ENCODE measurements around the gene EIF3F.

EIF3F gene, protein sequence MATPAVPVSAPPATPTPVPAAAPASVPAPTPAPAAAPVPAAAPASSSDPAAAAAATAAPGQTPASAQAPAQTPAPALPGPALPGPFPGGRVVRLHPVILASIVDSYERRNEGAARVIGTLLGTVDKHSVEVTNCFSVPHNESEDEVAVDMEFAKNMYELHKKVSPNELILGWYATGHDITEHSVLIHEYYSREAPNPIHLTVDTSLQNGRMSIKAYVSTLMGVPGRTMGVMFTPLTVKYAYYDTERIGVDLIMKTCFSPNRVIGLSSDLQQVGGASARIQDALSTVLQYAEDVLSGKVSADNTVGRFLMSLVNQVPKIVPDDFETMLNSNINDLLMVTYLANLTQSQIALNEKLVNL

DNA sequence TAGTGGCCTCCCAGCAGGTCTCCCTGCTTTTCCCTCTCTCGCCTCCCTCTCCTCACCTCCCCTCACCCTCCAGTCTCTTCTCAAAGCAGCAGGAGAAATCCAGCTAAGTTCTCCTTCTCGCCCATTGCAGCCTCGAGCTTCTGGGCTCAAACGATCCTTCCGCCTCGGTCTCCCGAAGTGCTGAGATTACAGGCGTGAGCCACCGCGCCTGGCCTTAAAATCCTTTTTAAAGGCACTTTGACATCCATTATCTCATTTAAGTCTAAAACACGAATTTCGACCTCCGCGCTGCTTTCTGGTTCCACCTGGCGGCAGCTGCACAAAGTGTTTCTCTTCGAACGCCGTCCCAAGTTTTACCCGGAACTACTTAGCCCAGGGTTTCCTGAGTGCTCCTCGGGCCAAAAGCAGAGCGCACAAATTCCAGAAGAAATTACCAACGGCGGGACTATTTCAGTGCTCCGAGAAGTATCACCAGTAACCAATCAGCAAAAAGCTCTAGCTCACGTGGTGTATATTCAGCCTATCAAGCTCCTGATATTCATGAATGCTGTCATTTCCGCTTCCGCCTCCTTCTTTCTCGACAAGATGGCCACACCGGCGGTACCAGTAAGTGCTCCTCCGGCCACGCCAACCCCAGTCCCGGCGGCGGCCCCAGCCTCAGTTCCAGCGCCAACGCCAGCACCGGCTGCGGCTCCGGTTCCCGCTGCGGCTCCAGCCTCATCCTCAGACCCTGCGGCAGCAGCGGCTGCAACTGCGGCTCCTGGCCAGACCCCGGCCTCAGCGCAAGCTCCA lies at the start of gene EIF3F:
Gene EIF3F (plus strand): TSS at position 570 of the 792 bp plus-strand sequence. CDS start 16 bp downstream, at position 586.
- peak; percentile 78 to 82 for DNase-seq (ENCODE audit: low read depth in 2 of 2)

DNA sequence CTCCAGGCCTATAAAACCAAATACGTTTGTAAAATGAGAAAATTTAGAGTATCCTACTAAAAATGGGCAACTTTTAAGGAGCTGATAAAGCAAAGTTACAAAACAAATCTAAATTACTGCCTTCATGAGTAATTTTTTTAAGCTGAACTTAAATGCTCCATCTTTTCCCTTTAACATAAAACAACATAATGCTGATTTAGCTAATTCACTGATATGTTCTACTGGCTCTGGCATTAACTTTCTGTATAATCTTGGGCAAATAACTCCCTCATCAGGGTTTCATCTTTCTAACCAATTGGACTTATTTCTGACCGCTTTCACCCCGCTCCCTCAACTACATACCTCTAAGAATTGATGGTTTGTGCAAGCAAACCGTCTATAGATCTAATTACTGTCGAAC lies 46.0 kb upstream of the EIF3F start:
- DNase-seq (ENCODE audit: low read depth in 2 of 2): no peak

DNA sequence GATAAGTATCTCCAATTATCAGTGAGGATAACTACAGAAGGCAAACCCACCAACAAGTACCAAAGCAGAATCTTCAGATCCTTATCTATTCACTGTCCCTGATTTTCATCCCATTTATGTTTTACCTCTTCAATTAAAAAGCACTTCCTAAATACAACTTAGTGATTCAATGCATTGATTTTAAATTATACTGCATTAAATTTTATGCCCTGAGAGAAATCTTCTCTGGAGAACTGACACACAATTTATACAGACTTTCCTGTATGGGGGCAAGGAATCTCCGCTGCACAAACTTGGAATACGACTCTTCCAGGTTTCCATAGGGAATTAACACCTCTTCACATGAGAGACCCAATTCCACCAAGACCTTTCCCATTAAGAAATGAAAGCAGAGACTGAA lies 45.5 kb upstream of the EIF3F start, which contains the start of gene OR10A3:
Gene OR10A3 (minus strand): TSS at position 101 of the 400 bp plus-strand sequence. CDS start 2,188 bp downstream, outside the sequence.
- DNase-seq (ENCODE audit: low read depth in 2 of 2): no peak

DNA sequence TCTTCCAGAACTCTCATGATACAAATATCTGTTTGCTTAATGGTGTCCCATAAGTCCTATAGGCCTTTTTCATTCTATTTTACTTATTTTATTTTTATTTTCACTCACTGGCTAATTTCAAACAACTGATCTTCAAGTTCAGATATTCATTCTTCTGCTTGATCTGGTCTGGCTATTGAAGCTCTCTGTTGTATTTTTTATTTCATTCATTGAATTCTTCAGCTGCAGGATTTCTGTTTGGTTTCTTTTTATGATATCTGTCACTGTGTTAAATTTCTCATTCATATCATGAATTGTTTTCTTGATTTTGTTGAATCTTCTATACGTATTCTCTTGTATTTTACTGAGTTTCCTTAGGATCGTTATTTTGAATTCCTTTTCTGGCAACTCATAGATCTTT lies 43.0 kb upstream of the EIF3F start:
- no peak for DNase-seq (ENCODE audit: low read depth in 2 of 2)

DNA sequence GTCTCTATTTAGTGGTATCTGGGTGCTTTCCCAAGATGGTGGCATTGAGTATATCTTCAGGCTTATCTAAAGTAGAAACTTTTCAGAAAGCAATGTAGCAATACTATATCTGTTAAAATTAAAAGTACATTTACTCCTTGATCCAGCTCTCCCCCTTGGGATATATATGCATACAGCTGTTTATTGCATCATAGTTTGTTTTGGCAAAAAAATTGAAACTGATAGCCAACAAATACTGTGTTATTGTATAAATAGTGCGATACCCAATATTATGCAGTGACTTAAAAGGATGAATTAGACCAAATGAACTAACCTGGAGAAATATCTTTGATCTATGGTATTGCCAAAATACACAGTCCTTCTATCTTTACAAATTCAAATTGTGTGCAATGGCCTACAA lies 37.2 kb upstream of the EIF3F start:
- no peak for DNase-seq (ENCODE audit: low read depth in 2 of 2)

DNA sequence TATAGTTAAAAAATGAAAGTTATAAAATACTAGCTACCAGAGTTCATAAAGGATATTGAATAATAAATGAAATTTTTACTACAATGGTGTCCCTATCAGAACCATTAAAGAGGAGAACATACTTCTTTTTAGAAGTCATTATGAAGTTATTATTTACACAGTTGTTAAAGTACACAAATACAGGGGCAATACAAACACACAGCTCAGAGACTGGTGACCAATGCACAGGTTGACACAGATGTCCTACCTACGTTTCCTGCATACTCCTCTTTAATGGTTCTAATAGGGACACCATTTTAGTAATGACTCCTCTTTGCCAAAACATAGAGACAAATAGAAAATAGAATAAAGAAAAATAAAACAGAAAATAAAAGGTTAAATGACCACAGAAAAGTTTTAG lies 31.9 kb upstream of the EIF3F start:
- no peak for DNase-seq (ENCODE audit: low read depth in 2 of 2)

DNA sequence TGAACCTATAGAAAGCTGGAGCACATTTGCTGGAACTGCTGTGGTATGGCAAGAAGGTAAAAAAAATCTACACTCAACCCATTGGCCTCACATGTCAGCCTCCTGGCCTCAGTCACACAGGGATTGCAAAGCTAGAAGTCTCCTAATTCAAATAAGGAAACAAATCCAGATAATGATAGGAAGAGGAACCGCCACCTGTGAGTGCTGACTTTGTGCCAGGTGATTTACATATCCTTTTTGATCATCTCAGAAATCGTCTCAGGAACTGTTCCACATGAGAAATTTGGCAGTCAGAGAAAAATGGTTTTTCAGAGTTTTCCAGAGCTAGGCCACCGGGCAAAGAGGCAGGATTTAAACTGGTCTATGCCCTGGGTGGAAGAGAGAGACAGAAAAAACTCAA lies 22.9 kb upstream of the EIF3F start:
- no peak for DNase-seq (ENCODE audit: low read depth in 2 of 2)

DNA sequence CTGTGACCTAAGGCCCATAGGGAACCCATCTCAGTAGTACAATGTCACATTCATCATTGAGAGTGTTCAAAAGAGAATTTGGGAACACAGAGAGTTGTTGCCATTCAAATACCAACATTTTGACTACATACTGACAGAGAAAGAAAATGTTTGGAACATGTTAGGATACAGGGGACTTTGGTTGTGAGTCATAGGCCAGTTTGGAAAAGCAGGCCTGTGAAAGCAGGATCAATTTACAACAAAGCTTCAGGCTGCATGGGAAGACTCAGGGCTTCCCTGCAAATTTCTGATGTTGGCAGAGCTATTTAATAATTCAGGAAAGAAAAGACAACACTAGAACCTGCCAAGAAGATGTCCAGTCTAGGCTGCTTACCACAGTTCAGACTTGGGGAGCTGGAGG lies 22.3 kb upstream of the EIF3F start:
- DNase-seq (ENCODE audit: low read depth in 2 of 2): no peak

DNA sequence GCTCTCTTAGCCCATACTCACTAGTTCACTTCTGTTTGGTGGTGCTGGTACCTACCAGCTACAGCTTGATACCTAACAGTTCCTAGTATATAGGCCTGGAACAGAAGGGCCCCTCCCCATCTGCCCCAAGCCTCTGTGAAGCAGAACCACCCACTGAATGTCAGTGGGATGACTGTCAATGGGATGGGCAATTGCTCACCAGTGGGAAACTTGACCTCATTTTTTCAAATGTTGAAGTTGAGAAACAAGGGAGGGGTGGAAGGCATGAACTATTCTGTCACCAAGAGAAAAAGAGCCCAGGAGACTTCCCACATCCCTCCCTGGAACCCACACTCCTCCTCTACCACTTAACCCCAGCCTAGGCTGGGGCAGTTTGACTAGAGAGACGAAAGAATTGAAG lies 21.8 kb upstream of the EIF3F start, which contains the start of gene NLRP10:
Gene NLRP10 (minus strand): TSS at position 62 of the 400 bp plus-strand sequence. CDS start 1,952 bp downstream, outside the sequence.
- DNase-seq (ENCODE audit: low read depth in 2 of 2): no peak

DNA sequence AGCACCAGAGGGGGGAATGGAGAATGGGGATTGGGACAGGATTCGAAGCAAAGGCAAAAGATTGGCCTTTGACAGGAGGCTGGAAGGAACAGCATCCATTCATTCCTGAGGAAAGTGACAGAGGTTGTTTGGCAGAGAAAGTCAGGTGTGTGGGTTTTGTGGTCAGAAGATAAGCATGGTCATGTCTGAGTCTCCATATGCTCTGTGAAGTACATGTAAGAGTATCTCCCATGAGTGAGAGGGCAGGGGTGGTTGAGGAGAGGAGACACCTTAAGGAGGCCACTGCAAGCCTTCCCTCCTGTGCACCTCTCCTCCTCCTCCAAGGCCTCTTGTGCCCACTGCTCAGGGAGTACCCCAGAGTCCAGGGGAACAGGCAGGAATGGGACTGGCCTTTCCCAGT lies 20.0 kb upstream of the EIF3F start:
- no peak for DNase-seq (ENCODE audit: low read depth in 2 of 2)

DNA sequence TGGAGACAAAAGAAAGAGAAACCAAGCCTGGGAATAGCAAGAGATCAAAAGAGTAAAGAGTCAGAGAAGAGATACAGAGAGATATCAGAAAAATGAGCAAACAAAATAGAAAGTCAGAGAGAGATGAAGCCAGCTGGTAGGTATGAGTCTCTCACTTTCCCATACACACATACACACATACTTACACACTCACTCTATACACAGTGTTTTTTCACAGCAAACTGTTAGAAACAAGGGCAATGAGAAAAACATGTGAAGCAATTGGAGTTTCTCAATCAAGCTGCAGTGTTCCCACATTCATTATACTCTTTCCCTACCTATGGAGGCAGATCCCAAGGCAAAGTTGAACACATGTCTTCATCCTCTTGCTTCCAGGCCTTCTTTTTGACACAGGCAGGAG lies 19.3 kb upstream of the EIF3F start:
- DNase-seq (ENCODE audit: low read depth in 2 of 2): no peak

DNA sequence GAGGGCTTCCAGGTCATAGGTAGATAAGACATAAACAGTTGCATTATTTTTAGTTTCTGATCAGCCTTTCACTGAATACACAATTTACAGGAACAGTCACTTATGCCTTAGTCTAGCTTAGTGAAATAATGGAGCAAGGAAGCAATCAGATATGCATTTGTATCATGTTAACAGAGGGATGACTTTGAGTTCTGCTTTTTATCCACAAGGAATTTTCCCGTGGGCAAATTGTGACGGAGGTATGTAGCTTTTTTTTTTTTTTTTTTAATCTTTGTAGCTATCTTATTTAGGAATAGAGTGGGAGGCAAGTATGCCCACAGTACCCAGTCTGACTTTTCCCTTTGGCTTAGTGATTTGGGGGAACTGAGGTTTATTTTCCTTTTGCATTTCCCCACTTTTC lies 18.5 kb upstream of the EIF3F start:
- no peak for DNase-seq (ENCODE audit: low read depth in 2 of 2)

DNA sequence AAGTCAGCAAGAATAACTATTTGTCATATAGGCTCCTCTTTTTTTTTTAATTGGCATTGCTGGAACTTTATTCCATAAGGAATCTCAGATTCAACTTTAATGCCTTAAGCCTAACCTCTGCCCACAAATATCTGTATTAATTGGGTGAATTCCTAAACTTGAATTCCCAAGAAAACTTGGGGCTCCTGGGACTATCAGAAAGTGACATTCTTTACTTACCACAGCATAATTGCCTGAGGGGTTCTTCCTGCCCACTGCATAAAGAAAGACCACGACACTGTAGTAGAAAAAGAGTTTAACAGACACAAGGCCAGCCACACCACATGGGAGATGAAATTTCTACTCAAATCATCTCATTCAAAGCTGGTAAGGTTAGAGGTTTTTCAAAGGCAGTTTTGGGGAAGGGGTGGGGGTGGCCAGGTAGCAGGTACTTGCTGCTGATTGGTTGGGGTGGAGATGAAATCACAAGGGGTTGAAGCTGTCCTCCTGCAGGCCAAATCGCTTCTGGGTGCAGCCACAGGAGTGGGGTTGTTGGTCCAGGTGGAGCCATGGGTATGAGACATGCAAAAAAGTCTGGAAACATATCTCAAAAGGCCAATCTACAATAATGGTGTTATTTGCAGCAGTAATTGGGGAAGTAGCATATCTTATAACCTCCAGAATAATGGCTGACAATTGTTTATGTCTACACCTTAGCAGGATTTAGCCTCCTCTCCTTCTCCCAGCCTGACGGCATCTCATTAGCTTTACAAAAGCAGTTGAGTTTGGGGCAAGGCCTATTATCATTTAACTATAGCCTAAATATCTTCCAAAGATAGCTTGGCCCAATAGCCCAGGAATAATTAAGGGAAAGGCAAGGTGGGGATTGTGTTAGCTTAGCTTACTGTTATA lies 17.1 kb upstream of the EIF3F start:
- DNase-seq (ENCODE audit: low read depth in 2 of 2): no peak

DNA sequence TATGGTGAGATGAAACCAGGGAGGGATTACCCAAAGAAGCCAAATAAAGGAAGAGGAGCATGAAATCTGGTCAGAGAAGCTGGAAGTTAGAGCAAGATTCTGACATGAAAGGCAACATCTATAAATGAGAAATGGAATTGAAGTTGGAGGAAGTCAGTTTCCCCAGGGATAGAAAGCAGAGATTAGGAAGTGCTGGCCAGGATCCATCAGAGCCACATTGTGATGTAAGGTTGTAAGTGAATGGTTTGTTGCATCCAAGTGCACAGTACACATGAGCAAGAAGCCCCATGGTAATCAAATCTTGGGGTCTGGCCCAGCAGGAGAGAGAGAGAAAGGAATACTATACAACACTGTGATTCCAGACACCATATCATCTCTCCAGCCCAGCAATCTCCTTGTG lies 15.3 kb upstream of the EIF3F start:
- no peak for DNase-seq (ENCODE audit: low read depth in 2 of 2)

DNA sequence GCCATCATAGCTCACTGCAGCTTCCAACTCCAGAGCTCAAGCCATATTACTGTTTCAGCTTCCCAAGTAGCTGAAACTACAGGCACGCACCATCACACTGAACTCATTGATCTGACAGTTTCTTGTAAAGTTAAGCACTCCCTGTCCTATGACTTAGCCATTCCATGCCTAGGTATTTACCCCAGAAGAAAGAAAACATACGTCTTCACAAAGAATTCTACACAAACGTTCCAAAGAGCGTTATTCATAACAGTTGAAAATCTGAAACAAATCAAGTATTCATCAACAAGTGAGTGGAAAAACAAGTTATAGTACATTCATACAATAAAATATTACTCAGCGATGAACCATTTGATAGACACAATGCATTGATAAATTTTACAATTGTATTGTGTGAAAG lies 14.1 kb upstream of the EIF3F start:
- DNase-seq (ENCODE audit: low read depth in 2 of 2): no peak

DNA sequence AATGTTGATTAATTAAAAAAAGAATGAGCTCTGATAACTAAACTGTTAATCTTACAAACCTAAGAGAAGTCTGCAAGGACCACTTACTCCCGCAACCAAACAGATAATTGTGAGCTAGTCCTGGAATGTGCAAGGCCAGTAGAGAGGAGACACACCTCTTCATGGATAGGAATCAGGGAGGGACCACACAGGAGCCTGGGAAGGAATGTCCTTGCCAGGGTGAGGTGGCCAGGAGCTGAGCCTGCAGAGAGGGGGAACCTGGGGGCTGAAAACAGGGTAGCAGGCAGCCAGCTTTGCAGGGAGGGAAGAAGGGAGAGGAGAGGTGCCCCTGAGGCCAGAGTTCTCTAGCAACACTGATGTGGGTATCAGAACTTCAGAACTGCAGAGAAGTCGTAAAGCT lies 12.5 kb upstream of the EIF3F start:
- no peak for DNase-seq (ENCODE audit: low read depth in 2 of 2)

DNA sequence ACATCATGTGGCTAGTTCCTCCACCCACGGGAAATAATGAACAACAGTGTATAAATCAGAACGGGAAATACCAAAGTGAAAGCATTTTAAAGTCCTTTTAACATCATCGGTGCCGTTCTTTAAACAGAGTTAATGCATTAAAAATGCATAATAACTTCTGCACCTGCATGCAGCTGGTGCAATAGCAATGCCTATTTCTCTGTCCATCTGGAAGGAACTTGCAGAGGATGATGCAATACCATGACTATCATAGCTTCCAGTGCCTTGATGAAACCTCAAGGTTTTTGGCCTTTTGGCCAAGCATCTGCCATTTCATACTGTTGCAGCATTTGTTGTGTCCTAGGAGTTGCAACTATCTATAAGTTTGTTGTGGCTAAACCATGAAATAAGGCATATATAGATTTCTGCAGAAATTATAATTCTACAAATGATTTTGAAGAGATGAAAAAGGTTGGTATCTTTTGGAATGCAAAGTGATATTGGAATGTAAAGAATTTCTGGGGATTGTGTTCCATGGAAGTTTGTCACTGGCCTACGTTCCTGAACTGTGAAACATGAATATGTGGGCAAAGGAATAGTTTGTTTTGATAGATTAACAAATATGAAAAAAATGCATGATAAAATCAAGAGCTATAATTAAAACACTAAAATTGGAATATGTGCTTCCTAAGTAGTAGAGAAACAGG lies 9.8 kb upstream of the EIF3F start:
- no peak for DNase-seq (ENCODE audit: low read depth in 2 of 2)

DNA sequence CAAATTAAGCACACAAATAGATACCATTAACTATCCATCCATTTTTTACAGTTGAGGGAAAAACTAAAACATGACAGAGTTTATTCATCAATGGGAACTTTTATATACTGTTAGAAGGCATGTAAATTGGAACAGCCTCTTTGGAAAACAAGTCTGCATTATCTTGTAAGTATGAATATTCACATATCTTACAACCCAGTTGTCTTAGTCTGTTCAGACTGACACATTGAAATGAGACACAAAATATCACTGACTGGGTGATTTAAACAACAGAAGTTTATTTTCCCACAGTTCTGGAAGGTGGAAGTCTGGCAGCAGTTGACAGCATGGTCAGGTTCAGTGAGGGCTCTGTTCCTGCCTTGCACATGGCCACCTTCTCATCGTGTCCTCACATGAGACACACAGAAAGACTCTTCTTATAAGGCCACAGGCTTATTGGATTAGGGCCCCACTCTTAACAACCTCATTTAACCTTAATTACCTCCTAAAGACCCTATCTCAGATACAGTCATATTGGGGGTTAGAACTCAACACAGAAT lies 5.4 kb upstream of the EIF3F start:
- no peak for DNase-seq (ENCODE audit: low read depth in 2 of 2)

DNA sequence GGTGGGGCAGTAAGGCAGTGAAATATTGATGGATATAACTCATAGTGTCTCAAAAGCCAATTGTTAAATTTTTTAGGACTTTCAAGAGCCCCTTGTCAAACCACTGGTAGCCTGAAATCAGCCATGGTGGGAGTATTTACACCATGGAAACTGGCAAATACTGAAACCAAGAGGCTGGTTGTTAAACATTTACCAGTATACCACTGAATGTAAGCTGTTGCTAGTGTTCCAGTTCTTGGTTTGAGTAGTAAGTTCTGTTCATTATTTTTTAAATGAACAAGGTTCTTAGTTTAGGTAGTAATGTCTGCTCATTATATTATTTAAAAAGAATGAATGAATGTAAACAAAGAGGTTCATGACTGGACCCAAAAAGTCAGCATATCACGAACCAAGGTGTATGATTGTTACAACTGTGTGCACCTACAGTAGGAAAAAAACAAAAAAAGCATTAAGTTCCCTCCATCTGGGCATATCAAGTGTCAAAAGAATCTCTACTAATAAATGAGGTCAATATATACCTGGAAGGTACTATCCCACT lies 4.5 kb upstream of the EIF3F start:
- DNase-seq (ENCODE audit: low read depth in 2 of 2): no peak

DNA sequence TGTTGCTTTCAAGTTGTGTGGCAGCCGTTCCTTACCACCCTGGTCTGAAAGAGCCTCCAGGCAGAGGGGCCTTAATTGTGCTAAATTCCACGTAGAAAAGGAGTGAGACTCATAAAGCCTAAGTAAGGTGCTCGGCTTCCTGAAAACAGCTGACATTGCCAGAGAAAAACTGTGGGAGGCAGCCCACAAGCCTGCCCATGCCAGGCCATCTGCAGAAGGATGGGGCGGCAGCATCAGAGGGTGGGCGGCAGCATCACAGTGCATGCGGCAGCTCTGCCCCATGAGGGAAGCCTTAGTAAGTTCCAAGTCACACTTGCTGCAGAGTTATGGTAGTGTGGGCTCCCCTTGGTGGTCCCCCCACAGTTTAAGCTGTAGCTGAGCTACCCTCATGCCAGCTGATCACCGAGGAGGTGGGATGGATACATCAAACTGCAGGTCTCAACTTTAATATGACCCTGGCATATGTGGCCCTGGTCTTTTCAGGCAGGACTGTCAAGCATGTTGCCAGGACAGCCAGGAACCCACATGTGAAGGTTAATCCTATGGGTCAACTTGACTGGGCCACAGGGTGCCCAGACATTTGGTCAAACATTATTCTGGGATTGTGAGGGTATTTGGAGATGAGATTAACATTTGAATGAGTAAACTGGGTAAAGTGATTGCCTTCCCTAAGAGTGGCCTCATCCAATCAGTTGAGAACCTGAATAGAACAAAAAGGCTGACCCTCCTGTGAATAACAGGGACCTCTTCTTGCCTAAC lies 3.1 kb upstream of the EIF3F start:
- no peak for DNase-seq (ENCODE audit: low read depth in 2 of 2)
